IMR-90 (cell line): ENCODE measurements around the gene RBFOX1. TPM values are rescaled to one million over a fixed set of nuclear protein-coding genes. Genes with fewer than 3 reads are reported as not detected.

Experiments used
- ATAC-seq: fragments of 200-7000 bp; cut with Tn5 transposase; 2 replicates; pipeline ENCODE4 v1.9.1; 2020; ENCODE audit warnings: low read depth, mild to moderate bottlenecking, moderate library complexity
- BruUV-seq: library from RNA; stranded (reverse); fragments of 400-500 nt; replicated peaks from 2 replicates; lab custom pipeline; 2021; lab: Mats Ljungman, UMichigan
- CTCF ChIA-PET: fragments of 300-600 bp; formaldehyde crosslinking; extraction: SDS; loops from one replicate; lab custom pipeline; 2021; ENCODE audit warnings: antibody characterized with exemption; lab: Yijun Ruan, JAX
- POLR2A ChIA-PET: fragments of 300-600 bp; sonication (Branson Sonifier 250); formaldehyde crosslinking; loops from one replicate; lab custom pipeline; 2022; ENCODE audit warnings: antibody characterized with exemption; ENCODE audit not compliant: unreplicated experiment; lab: Charles Lee
- DNase-seq: peaks from one replicate; pipeline ENCODE4 v3.0.0; 2013
- H2AFZ ChIP-seq: replicated peaks from 2 replicates; pipeline ENCODE3; 2013; ENCODE audit warnings: low read length, mild to moderate bottlenecking; ENCODE audit not compliant: poor library complexity
- H2AK5ac ChIP-seq: 2 replicates; pipeline ENCODE4 v1.6.1; 2013; ENCODE audit warnings: low read depth, low read length, inconsistent platforms
- H2AK9ac ChIP-seq: replicated peaks from 2 replicates; pipeline ENCODE3; 2013; ENCODE audit warnings: mild to moderate bottlenecking, low read depth, low read length, moderate library complexity; ENCODE audit not compliant: poor library complexity
- H2BK120ac ChIP-seq: 2 replicates; pipeline ENCODE4 v1.6.1; 2013; ENCODE audit warnings: low read depth, low read length, inconsistent platforms
- H2BK15ac ChIP-seq: 3 replicates; pipeline ENCODE4 v1.6.1; 2013; ENCODE audit warnings: low read depth, low read length, inconsistent platforms
- H2BK20ac ChIP-seq: 2 replicates; pipeline ENCODE4 v1.6.1; 2013; ENCODE audit warnings: low read depth, mild to moderate bottlenecking, inconsistent platforms, low read length, moderate library complexity
- H2BK5ac ChIP-seq: 2 replicates; pipeline ENCODE4 v1.6.1; 2013; ENCODE audit warnings: mild to moderate bottlenecking, low read depth, low read length, inconsistent platforms; ENCODE audit not compliant: poor library complexity, severe bottlenecking
- H3K14ac ChIP-seq: replicated peaks from 2 replicates; pipeline ENCODE4 v1.6.1; 2013; ENCODE audit warnings: low read depth, low read length, inconsistent platforms
- H3K18ac ChIP-seq: 2 replicates; pipeline ENCODE4 v1.6.1; 2013; ENCODE audit warnings: low read depth, low read length, control low read depth
- H3K23ac ChIP-seq: 2 replicates; pipeline ENCODE4 v1.6.1; 2013; ENCODE audit warnings: low read depth, low read length, inconsistent platforms
- H3K27ac ChIP-seq: 2 replicates; pipeline ENCODE4 v1.5.1; 2013; ENCODE audit warnings: mild to moderate bottlenecking, control low read depth, low read length; ENCODE audit not compliant: insufficient read depth
- H3K27me3 ChIP-seq: 2 replicates; pipeline ENCODE4 v1.6.1; 2013; ENCODE audit warnings: low read length; ENCODE audit not compliant: control insufficient read depth, insufficient read depth
- H3K36me3 ChIP-seq: 2 replicates; pipeline ENCODE4 v1.6.1; 2013; ENCODE audit warnings: low read length, mixed read lengths; ENCODE audit not compliant: control insufficient read depth, insufficient read depth
- H3K4ac ChIP-seq: 2 replicates; pipeline ENCODE4 v1.6.1; 2013; ENCODE audit warnings: low read depth, low read length, inconsistent platforms
- H3K4me1 ChIP-seq: 2 replicates; pipeline ENCODE4 v1.6.1; 2013; ENCODE audit warnings: low read length, mixed read lengths; ENCODE audit not compliant: control insufficient read depth, insufficient read depth
- H3K4me2 ChIP-seq: 2 replicates; pipeline ENCODE4 v1.6.1; 2013; ENCODE audit warnings: low read depth, mild to moderate bottlenecking, control low read depth, low read length, moderate library complexity
- H3K4me3 ChIP-seq: 2 replicates; pipeline ENCODE4 v1.5.1; 2013; ENCODE audit warnings: low read depth, mild to moderate bottlenecking, control low read depth, low read length, moderate library complexity; ENCODE audit not compliant: insufficient read depth
- H3K56ac ChIP-seq: 2 replicates; pipeline ENCODE4 v1.6.1; 2013; ENCODE audit warnings: low read length, inconsistent platforms; ENCODE audit not compliant: insufficient read depth; ENCODE audit errors: extremely low read depth
- H3K79me1 ChIP-seq, 2 experiments: 2 replicates each; pipeline ENCODE4 v1.6.1; 2013; ENCODE audit warnings: low read length in 2 of 2, inconsistent platforms in 1 of 2, low read depth in 1 of 2
- H3K9ac ChIP-seq: 2 replicates; pipeline ENCODE4 v1.6.1; 2013; ENCODE audit warnings: low read depth, low read length, control low read depth
- H3K9me1 ChIP-seq: 2 replicates; pipeline ENCODE4 v1.6.1; 2013; ENCODE audit warnings: low read length, inconsistent platforms; ENCODE audit not compliant: insufficient read depth
- H3K9me3 ChIP-seq: 2 replicates; pipeline ENCODE4 v1.6.1; 2013; ENCODE audit warnings: low read length; ENCODE audit not compliant: control insufficient read depth, insufficient read depth
- H4K20me1 ChIP-seq: 2 replicates; pipeline ENCODE4 v1.6.1; 2013; ENCODE audit warnings: low read length, inconsistent platforms; ENCODE audit not compliant: insufficient read depth
- H4K5ac ChIP-seq: 2 replicates; pipeline ENCODE4 v1.6.1; 2013; ENCODE audit warnings: mild to moderate bottlenecking, low read depth, low read length, control low read depth
- H4K8ac ChIP-seq, 2 experiments: 2 replicates each; pipeline ENCODE4 v1.6.1; 2013; ENCODE audit warnings: low read depth in 2 of 2, low read length in 2 of 2, control low read depth in 1 of 2, inconsistent platforms in 1 of 2
- H4K91ac ChIP-seq: 2 replicates; pipeline ENCODE4 v1.6.1; 2013; ENCODE audit warnings: low read depth, low read length, inconsistent platforms; ENCODE audit not compliant: insufficient read depth
- BHLHE40 ChIP-seq: fragments of 150-350 bp; IDR thresholded peaks from 2 replicates; pipeline ENCODE4 v1.6.1; 2016; ENCODE audit warnings: mild to moderate bottlenecking, low read depth, low read length
- CEBPB ChIP-seq: IDR thresholded peaks from 2 replicates; pipeline ENCODE4 v1.6.1; 2012; ENCODE audit warnings: low read depth, low read length, improper control_type of control experiment
- CHD1 ChIP-seq: IDR thresholded peaks from 2 replicates; pipeline ENCODE4 v1.6.1; 2012; ENCODE audit warnings: low read depth, low read length, improper control_type of control experiment
- FOS ChIP-seq: fragments of 150-350 bp; IDR thresholded peaks from 2 replicates; pipeline ENCODE4 v1.6.1; 2016; ENCODE audit warnings: low read depth, low read length
- MAFK ChIP-seq: IDR thresholded peaks from 2 replicates; pipeline ENCODE4 v1.6.1; 2012; ENCODE audit warnings: low read depth, low read length, improper control_type of control experiment
- MAZ ChIP-seq: IDR thresholded peaks from 2 replicates; pipeline ENCODE4 v1.6.1; 2012; ENCODE audit warnings: low read depth, mild to moderate bottlenecking, low read length, improper control_type of control experiment, moderate library complexity, borderline replicate concordance
- MXI1 ChIP-seq: IDR thresholded peaks from 2 replicates; pipeline ENCODE4 v1.6.1; 2012; ENCODE audit warnings: low read depth, mild to moderate bottlenecking, low read length, moderate library complexity, borderline replicate concordance
- NFE2L2 ChIP-seq: fragments of 150-350 bp; IDR thresholded peaks from 2 replicates; pipeline ENCODE4 v1.6.1; 2016; ENCODE audit warnings: low read depth, mild to moderate bottlenecking, low read length
- POLR2A ChIP-seq: IDR thresholded peaks from 2 replicates; pipeline ENCODE4 v1.6.1; 2012; ENCODE audit warnings: mild to moderate bottlenecking, low read depth, low read length
- RAD21 ChIP-seq: IDR thresholded peaks from 2 replicates; pipeline ENCODE4 v1.6.1; 2012; ENCODE audit warnings: low read length, improper control_type of control experiment
- RCOR1 ChIP-seq: IDR thresholded peaks from 2 replicates; pipeline ENCODE4 v1.6.1; 2012; ENCODE audit warnings: mild to moderate bottlenecking, low read length, improper control_type of control experiment; ENCODE audit not compliant: insufficient replicate concordance
- RFX5 ChIP-seq: IDR thresholded peaks from 2 replicates; pipeline ENCODE4 v1.8.0; 2012; ENCODE audit warnings: low read depth, mild to moderate bottlenecking, low read length, moderate library complexity
- SMC3 ChIP-seq: fragments of 150-350 bp; IDR thresholded peaks from 2 replicates; pipeline ENCODE4 v1.6.1; 2016; ENCODE audit warnings: low read depth, mild to moderate bottlenecking, antibody characterized with exemption, low read length, moderate library complexity
- WGBS, 2 experiments: methylation state at CpG; one replicate each; pipeline versions ENCODE4 v1.1.5 to v1.1.7; 2013; ENCODE audit warnings: missing lambda C conversion rate in 2 of 2; ENCODE audit not compliant: insufficient read length in 1 of 2; ENCODE audit errors: extremely low coverage in 2 of 2; 5-methylcytosine and 5-hydroxymethylcytosine counted together
- dilution Hi-C: fragments of 300-500 bp; cut with HindIII; formaldehyde crosslinking; loops from one replicate; pipeline ENCODE4 v1.14.3; 2018; ENCODE audit warnings: low sequenced_read_pairs; ENCODE audit not compliant: unreplicated experiment
- in situ Hi-C: fragments of 300-500 bp; cut with MboI; formaldehyde crosslinking; loops from 3 replicates; pipeline ENCODE4 v1.14.3; 2019; ENCODE audit warnings: low sequenced_read_pairs, inconsistent platforms, mixed read lengths
- intact Hi-C: fragments of 100-400 bp; cut with micrococcal nuclease; formaldehyde crosslinking; loops from 2 replicates; pipeline ENCODE4 v1.10.0; 2022
- polyA plus RNA-seq, 3 experiments: library from polyadenylated mRNA; depleted of rRNA; stranded (reverse); fragments of >200 nt; gene quantifications; 2 replicates each; pipeline ENCODE4 v1.2.3, GENCODE V29; 2012; ENCODE audit warnings: low replicate concordance in 1 of 3
- total RNA-seq: library from RNA; depleted of rRNA; stranded (reverse); fragments of >200 nt; gene quantifications from 2 replicates; pipeline ENCODE4 v1.2.3, GENCODE V29; 2012
- TF ChIP-seq, protein P1 (sequence below): fragments of 150-350 bp; IDR thresholded peaks from 2 replicates; pipeline ENCODE4 v1.6.1; 2017; ENCODE audit warnings: mild to moderate bottlenecking, antibody characterized with exemption, low read length, low read depth
- TF ChIP-seq, protein P2 (sequence below): conservative IDR thresholded peaks from 2 replicates; pipeline ENCODE4 v1.5.1; 2012; ENCODE audit warnings: mild to moderate bottlenecking, low read depth, low read length, improper control_type of control experiment
- TF ChIP-seq, protein P3 (sequence below): fragments of 150-350 bp; IDR thresholded peaks from 2 replicates; pipeline ENCODE4 v1.6.1; 2016; ENCODE audit warnings: low read depth, mild to moderate bottlenecking, low read length, moderate library complexity, borderline replicate concordance

The RBFOX1 gene
- total and polyA plus RNA-seq, 2 of the 4 experiments (the other 2 are of a cell fraction), result not detected

DNA sequence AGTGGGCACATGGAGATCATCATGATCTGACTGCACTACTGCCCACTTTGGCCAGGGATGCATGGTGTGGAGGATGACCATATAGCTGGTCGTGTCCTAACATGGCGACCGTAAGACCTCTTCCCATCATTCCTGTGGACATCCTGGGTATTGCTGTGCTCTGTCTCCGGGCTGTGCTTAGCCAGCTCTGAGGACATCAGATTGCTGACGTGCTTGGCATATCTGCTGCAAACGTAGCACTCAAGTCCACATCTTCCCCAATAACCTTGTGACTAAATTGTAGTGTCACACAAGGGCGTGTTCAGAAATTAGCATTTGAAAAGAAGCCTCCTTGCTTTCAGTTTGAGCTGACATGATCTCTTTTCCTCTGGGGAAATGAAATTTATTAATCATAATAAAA, 373.2 kb downstream of the RBFOX1 start:
- H3K4me2 ChIP-seq, result no peak overlapping the region
- 53% methylated on average over 3 of the region's 7 CpGs; no CpG with 5 or more reads in 1 of the 2 experiments for WGBS, 2 experiments

More for the DNA sequence above, 373.2 kb downstream of the RBFOX1 start:
- no peak overlapping the region for H2BK20ac ChIP-seq
- H3K79me1 ChIP-seq, result no peaks in the 10 kb centered on the region
- TF ChIP-seq CEBPB (no peak), MXI1 (no peak), FOS (no peak), RCOR1 (no peak), NFE2L2 (no peak), MAFK (no peak), MAZ (no peak), SMC3 (no peak), RAD21 (no peak), RFX5 (no peak), CHD1 (no peak), POLR2A (no peak), BHLHE40 (no peak)
- TF ChIP-seq, protein P1, sequence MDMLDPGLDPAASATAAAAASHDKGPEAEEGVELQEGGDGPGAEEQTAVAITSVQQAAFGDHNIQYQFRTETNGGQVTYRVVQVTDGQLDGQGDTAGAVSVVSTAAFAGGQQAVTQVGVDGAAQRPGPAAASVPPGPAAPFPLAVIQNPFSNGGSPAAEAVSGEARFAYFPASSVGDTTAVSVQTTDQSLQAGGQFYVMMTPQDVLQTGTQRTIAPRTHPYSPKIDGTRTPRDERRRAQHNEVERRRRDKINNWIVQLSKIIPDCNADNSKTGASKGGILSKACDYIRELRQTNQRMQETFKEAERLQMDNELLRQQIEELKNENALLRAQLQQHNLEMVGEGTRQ, result no peak
- TF ChIP-seq, protein P2, sequence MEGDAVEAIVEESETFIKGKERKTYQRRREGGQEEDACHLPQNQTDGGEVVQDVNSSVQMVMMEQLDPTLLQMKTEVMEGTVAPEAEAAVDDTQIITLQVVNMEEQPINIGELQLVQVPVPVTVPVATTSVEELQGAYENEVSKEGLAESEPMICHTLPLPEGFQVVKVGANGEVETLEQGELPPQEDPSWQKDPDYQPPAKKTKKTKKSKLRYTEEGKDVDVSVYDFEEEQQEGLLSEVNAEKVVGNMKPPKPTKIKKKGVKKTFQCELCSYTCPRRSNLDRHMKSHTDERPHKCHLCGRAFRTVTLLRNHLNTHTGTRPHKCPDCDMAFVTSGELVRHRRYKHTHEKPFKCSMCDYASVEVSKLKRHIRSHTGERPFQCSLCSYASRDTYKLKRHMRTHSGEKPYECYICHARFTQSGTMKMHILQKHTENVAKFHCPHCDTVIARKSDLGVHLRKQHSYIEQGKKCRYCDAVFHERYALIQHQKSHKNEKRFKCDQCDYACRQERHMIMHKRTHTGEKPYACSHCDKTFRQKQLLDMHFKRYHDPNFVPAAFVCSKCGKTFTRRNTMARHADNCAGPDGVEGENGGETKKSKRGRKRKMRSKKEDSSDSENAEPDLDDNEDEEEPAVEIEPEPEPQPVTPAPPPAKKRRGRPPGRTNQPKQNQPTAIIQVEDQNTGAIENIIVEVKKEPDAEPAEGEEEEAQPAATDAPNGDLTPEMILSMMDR, result no peak
- TF ChIP-seq, protein P3, sequence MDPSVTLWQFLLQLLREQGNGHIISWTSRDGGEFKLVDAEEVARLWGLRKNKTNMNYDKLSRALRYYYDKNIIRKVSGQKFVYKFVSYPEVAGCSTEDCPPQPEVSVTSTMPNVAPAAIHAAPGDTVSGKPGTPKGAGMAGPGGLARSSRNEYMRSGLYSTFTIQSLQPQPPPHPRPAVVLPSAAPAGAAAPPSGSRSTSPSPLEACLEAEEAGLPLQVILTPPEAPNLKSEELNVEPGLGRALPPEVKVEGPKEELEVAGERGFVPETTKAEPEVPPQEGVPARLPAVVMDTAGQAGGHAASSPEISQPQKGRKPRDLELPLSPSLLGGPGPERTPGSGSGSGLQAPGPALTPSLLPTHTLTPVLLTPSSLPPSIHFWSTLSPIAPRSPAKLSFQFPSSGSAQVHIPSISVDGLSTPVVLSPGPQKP, result no peak
- H3K4me3 ChIP-seq, result no peak overlapping the region
- ChIA-PET CTCF (no interaction called here), POLR2A (no interaction called here)
- BruUV-seq, result no TSS peak
- H2AK9ac ChIP-seq, result no peak overlapping the region
- H3K4ac ChIP-seq, result no peak overlapping the region
- H2BK120ac ChIP-seq, result no peak overlapping the region
- H3K27me3 ChIP-seq, result no peaks in the 10 kb centered on the region
- no peak for ATAC-seq
- H4K20me1 ChIP-seq, result no peaks in the 10 kb centered on the region
- in situ Hi-C loops (loop anchor here (10.0 kb wide), 1 partner anchor 59 kb away; no protein-coding TSS in a partner anchor), intact Hi-C loops (no loop called here), dilution Hi-C loops (no loop called here)
- no peak overlapping the region for H4K5ac ChIP-seq
- no peak overlapping the region for H3K18ac ChIP-seq
- no peak overlapping the region for H2AK5ac ChIP-seq
- no peaks in the 10 kb centered on the region for H3K4me1 ChIP-seq
- H4K8ac ChIP-seq, result no peak overlapping the region
- no peak overlapping the region for H3K56ac ChIP-seq
- H2BK5ac ChIP-seq, result no peak overlapping the region
- H3K9me1 ChIP-seq, result no peaks in the 10 kb centered on the region
- no peak for DNase-seq
- H2BK15ac ChIP-seq, result no peak overlapping the region
- H4K91ac ChIP-seq, result no peak overlapping the region
- no peak overlapping the region for H3K27ac ChIP-seq
- H3K9ac ChIP-seq, result no peak overlapping the region
- no peak overlapping the region for H3K23ac ChIP-seq
- H3K14ac ChIP-seq, result no peak overlapping the region
- H2AFZ ChIP-seq, result no peak overlapping the region
- peaks cover 17% of the 10 kb centered on the region for H3K9me3 ChIP-seq
- no peaks in the 10 kb centered on the region for H3K36me3 ChIP-seq
